Vagina (tissue), 2 donors: Measurements from ENCODE around the gene ZDHHC5.

ENCODE experiments used
- POLR2A ChIP-seq, 2 donors: fragments of 450-650 bp; IDR thresholded peaks; one replicate each; pipeline ENCODE4 v1.6.1; 2017; ENCODE audit warnings: antibody characterized with exemption in 2 of 2, mild to moderate bottlenecking in 2 of 2, moderate library complexity in 2 of 2
- TF ChIP-seq, protein P1 (sequence below), 3 experiments: fragments of 450-650 bp in 2 of 3; fragments of 200-600 bp in 1 of 3; sonication (generic) in 1 of 3; IDR thresholded peaks; one replicate each; pipeline ENCODE4 v1.5.1; 2017 to 2019; ENCODE audit warnings: antibody characterized with exemption in 3 of 3, mild to moderate bottlenecking in 2 of 3, moderate library complexity in 2 of 3

DNA sequence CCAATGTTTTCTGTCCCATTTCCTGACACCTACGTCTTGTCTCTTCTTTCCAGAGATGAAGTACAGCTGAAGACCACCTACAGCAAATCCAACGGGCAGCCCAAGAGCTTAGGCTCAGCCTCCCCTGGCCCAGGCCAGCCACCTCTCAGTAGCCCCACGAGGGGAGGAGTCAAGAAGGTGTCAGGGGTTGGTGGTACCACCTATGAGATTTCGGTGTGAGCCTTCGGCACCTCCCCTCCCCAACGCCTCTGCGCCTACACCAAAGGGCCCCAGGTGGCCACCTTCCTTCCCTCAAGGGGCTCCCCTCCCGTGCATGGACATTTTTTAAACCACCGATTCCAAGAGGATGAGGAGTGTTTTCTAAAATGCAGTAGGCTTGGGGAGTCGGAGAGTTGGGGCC is 31.9 kb downstream of the ZDHHC5 start:
- TF ChIP-seq, protein P1, sequence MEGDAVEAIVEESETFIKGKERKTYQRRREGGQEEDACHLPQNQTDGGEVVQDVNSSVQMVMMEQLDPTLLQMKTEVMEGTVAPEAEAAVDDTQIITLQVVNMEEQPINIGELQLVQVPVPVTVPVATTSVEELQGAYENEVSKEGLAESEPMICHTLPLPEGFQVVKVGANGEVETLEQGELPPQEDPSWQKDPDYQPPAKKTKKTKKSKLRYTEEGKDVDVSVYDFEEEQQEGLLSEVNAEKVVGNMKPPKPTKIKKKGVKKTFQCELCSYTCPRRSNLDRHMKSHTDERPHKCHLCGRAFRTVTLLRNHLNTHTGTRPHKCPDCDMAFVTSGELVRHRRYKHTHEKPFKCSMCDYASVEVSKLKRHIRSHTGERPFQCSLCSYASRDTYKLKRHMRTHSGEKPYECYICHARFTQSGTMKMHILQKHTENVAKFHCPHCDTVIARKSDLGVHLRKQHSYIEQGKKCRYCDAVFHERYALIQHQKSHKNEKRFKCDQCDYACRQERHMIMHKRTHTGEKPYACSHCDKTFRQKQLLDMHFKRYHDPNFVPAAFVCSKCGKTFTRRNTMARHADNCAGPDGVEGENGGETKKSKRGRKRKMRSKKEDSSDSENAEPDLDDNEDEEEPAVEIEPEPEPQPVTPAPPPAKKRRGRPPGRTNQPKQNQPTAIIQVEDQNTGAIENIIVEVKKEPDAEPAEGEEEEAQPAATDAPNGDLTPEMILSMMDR (IDR thresholded peaks at IDR 0.05) = no peak
- TF ChIP-seq POLR2A (IDR thresholded peaks at IDR 0.05) = no peak
